ENCODE measurements around the gene RHD. TPM values are rescaled to one million over a fixed set of nuclear protein-coding genes. Genes with fewer than 3 reads are reported as not detected.

Gene RHD
- polyA plus RNA-seq, 3 donors: 0.53 TPM; not detected in 2

GRCh38 chr1:25356441-25356840 is 84.1 kb downstream of the RHD start:
- no peak for DNase-seq
- peak overlapping the region in 2 of 7 donors; percentile 54 to 56 for H3K27ac Mint-ChIP-seq
- H3K4me3 Mint-ChIP-seq: no peak overlapping the region
- Histone ChIP-seq H3K4me1 (ENCODE audit: control insufficient read depth in 1 of 2, insufficient read depth in 2 of 2, low read length in 2 of 2) (no peaks in the 10 kb centered on the region), H3K9me3 (replicated peaks in 1 of 2; ENCODE audit: control insufficient read depth in 1 of 2, insufficient read depth in 1 of 2, low read length in 2 of 2) (no peaks in the 10 kb centered on the region), H3K79me2 (ENCODE audit: insufficient read depth, low read length) (no peaks in the 10 kb centered on the region), H3K36me3 (replicated peaks in 1 of 2; ENCODE audit: control insufficient read depth in 1 of 2, insufficient read depth in 2 of 2, low read length in 2 of 2) (peaks cover 76 to 98% of the 10 kb centered on the region in 2 donors), H3K4me3 (replicated peaks in 1 of 3; ENCODE audit: low read depth in 2 of 3, low read length in 3 of 3) (no peak overlapping the region), H3K4me2 (replicated peaks; ENCODE audit: extremely low read depth, low read length, poor library complexity, severe bottlenecking) (no peak overlapping the region), H3K9ac (ENCODE audit: insufficient read depth, low read length, poor library complexity, severe bottlenecking) (no peak overlapping the region), H2AFZ (ENCODE audit: insufficient read depth, low read depth, low read length, poor library complexity, severe bottlenecking) (no peak overlapping the region), H4K20me1 (ENCODE audit: insufficient read depth, low read length) (peaks cover 27% of the 10 kb centered on the region), H3K27ac (ENCODE audit: low read depth in 1 of 2, low read length in 2 of 2) (no peak overlapping the region), H3K27me3 (ENCODE audit: control insufficient read depth in 2 of 2, insufficient read depth in 2 of 2, low read length in 2 of 2) (no peaks in the 10 kb centered on the region)
- no peaks in the 10 kb centered on the region for H3K27me3 Mint-ChIP-seq (ENCODE audit: low read depth in 3 of 3)
- intact Hi-C loops (cut with micrococcal nuclease): no loop called here
- no peak for TF ChIP-seq CTCF (IDR thresholded peaks at IDR 0.05)
- H3K9me3 Mint-ChIP-seq: no peaks in the 10 kb centered on the region
- peaks cover 4% of the 10 kb centered on the region for H3K4me1 Mint-ChIP-seq
- H3K36me3 Mint-ChIP-seq: peaks cover 72 to 96% of the 10 kb centered on the region in 2 donors

GRCh38 chr1:25356848-25357247 is 84.5 kb downstream of the RHD start:
- peak overlapping the region in 5 of 7 donors; percentile 6 to 73 (median 59) for H3K27ac Mint-ChIP-seq
- Histone ChIP-seq H3K27me3 (ENCODE audit: control insufficient read depth in 2 of 2, insufficient read depth in 2 of 2, low read length in 2 of 2) (no peaks in the 10 kb centered on the region), H3K4me1 (ENCODE audit: control insufficient read depth in 1 of 2, insufficient read depth in 2 of 2, low read length in 2 of 2) (no peaks in the 10 kb centered on the region), H3K9ac (ENCODE audit: insufficient read depth, low read length, poor library complexity, severe bottlenecking) (no peak overlapping the region), H3K4me3 (replicated peaks in 1 of 3; ENCODE audit: low read depth in 2 of 3, low read length in 3 of 3) (no peak overlapping the region), H3K36me3 (replicated peaks in 1 of 2; ENCODE audit: control insufficient read depth in 1 of 2, insufficient read depth in 2 of 2, low read length in 2 of 2) (peaks cover 77 to 98% of the 10 kb centered on the region in 2 donors), H2AFZ (ENCODE audit: insufficient read depth, low read depth, low read length, poor library complexity, severe bottlenecking) (no peak overlapping the region), H3K9me3 (replicated peaks in 1 of 2; ENCODE audit: control insufficient read depth in 1 of 2, insufficient read depth in 1 of 2, low read length in 2 of 2) (no peaks in the 10 kb centered on the region), H3K79me2 (ENCODE audit: insufficient read depth, low read length) (no peaks in the 10 kb centered on the region), H4K20me1 (ENCODE audit: insufficient read depth, low read length) (peaks cover 23% of the 10 kb centered on the region), H3K4me2 (replicated peaks; ENCODE audit: extremely low read depth, low read length, poor library complexity, severe bottlenecking) (no peak overlapping the region), H3K27ac (ENCODE audit: low read depth in 1 of 2, low read length in 2 of 2) (no peak overlapping the region)
- peaks cover 4% of the 10 kb centered on the region for H3K4me1 Mint-ChIP-seq
- DNase-seq: no peak
- peaks cover 73 to 96% of the 10 kb centered on the region in 2 donors for H3K36me3 Mint-ChIP-seq
- no peaks in the 10 kb centered on the region for H3K9me3 Mint-ChIP-seq
- no peak for TF ChIP-seq CTCF (IDR thresholded peaks at IDR 0.05)
- no CpG with 5 or more reads among the region's 1 CpG for WGBS (ENCODE audit: insufficient coverage)
- no peak overlapping the region for H3K4me3 Mint-ChIP-seq
- intact Hi-C loops (cut with micrococcal nuclease): no loop called here
- no peaks in the 10 kb centered on the region for H3K27me3 Mint-ChIP-seq (ENCODE audit: low read depth in 3 of 3)

Measured in CD14-positive monocyte (primary cell).